Neural progenitor cell (in vitro differentiated cells): ENCODE data around the gene OR2A12. TPM values are rescaled to one million over a fixed set of nuclear protein-coding genes. Genes with fewer than 3 reads are reported as not detected.

Experiments used
- DNase-seq: peaks from one replicate; pipeline ENCODE4 v3.0.0-alpha.2; 2016; ENCODE audit warnings: low spot score
- H2AFZ ChIP-seq: fragments of 200-600 bp; sonication (generic); replicated peaks from 2 replicates; pipeline ENCODE4 v1.6.1; 2016; ENCODE audit warnings: antibody characterized with exemption
- H3F3A ChIP-seq: fragments of 200-600 bp; sonication (generic); 2 replicates; pipeline ENCODE4 v1.6.1; 2016; ENCODE audit warnings: antibody characterized with exemption, low read depth
- H3K27ac ChIP-seq: fragments of 200-600 bp; sonication (generic); 2 replicates; pipeline ENCODE4 v1.5.1; 2016; ENCODE audit warnings: mild to moderate bottlenecking
- H3K27me3 ChIP-seq: fragments of 200-600 bp; sonication (generic); 2 replicates; pipeline ENCODE4 v1.6.1; 2016; ENCODE audit warnings: mild to moderate bottlenecking, moderate library complexity
- H3K36me3 ChIP-seq: fragments of 200-600 bp; sonication (generic); 2 replicates; pipeline ENCODE4 v1.5.1; 2016
- H3K4me1 ChIP-seq: fragments of 200-600 bp; sonication (generic); 2 replicates; pipeline ENCODE4 v1.6.1; 2016; ENCODE audit warnings: mixed run types
- H3K4me2 ChIP-seq: fragments of 200-600 bp; sonication (generic); 2 replicates; pipeline ENCODE4 v1.6.1; 2016
- H3K4me3 ChIP-seq: fragments of 200-600 bp; sonication (generic); 2 replicates; pipeline ENCODE4 v1.5.1; 2016
- H3K79me2 ChIP-seq: fragments of 200-600 bp; sonication (generic); 2 replicates; pipeline ENCODE4 v1.6.1; 2016; ENCODE audit warnings: low read depth
- H3K9ac ChIP-seq: fragments of 200-600 bp; sonication (generic); 2 replicates; pipeline ENCODE4 v1.6.1; 2016
- H3K9me3 ChIP-seq: fragments of 200-600 bp; sonication (generic); 2 replicates; pipeline ENCODE4 v1.5.1; 2016; ENCODE audit warnings: low read depth
- H4K20me1 ChIP-seq: fragments of 200-600 bp; sonication (generic); 2 replicates; pipeline ENCODE4 v1.6.1; 2016; ENCODE audit warnings: low read depth
- H3K27ac Mint-ChIP-seq: 3 replicates; pipeline ENCODE4 v1.8.0; 2021; ENCODE audit warnings: mixed read lengths
- H3K27me3 Mint-ChIP-seq: 2 replicates; pipeline ENCODE4 v1.8.0; 2022; ENCODE audit warnings: low read depth, mild to moderate bottlenecking, inconsistent platforms, moderate library complexity, mixed read lengths; ENCODE audit not compliant: insufficient read depth
- H3K36me3 Mint-ChIP-seq: 3 replicates; pipeline ENCODE4 v1.8.0; 2021; ENCODE audit warnings: mixed read lengths
- H3K4me1 Mint-ChIP-seq: 3 replicates; pipeline ENCODE4 v1.8.0; 2021; ENCODE audit warnings: mixed read lengths
- H3K4me3 Mint-ChIP-seq: 3 replicates; pipeline ENCODE4 v1.8.0; 2021; ENCODE audit warnings: mild to moderate bottlenecking, moderate library complexity, mixed read lengths
- H3K9me3 Mint-ChIP-seq: 3 replicates; pipeline ENCODE4 v1.8.0; 2020; ENCODE audit warnings: mixed read lengths
- EZH2 ChIP-seq: fragments of 200-600 bp; sonication (generic); IDR thresholded peaks from 2 replicates; pipeline ENCODE4 v1.6.1; 2017; ENCODE audit warnings: antibody characterized with exemption, mild to moderate bottlenecking, moderate library complexity
- EZH2phosphoT487 ChIP-seq: fragments of 200-600 bp; sonication (generic); IDR thresholded peaks from 2 replicates; pipeline ENCODE4 v1.6.1; 2017; ENCODE audit warnings: antibody characterized with exemption
- total RNA-seq: library from RNA; depleted of rRNA; stranded (reverse); fragments of >200 nt; gene quantifications from 2 replicates; pipeline ENCODE4 v1.2.3, GENCODE V29; 2015; ENCODE audit warnings: low replicate concordance
- TF ChIP-seq, protein P1 (sequence below): fragments of 200-600 bp; sonication (generic); IDR thresholded peaks from 2 replicates; pipeline ENCODE4 v1.5.1; 2017; ENCODE audit warnings: antibody characterized with exemption, mild to moderate bottlenecking

The OR2A12 gene, protein sequence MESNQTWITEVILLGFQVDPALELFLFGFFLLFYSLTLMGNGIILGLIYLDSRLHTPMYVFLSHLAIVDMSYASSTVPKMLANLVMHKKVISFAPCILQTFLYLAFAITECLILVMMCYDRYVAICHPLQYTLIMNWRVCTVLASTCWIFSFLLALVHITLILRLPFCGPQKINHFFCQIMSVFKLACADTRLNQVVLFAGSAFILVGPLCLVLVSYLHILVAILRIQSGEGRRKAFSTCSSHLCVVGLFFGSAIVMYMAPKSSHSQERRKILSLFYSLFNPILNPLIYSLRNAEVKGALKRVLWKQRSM
- not detected in 2 replicates for total RNA-seq

DNA sequence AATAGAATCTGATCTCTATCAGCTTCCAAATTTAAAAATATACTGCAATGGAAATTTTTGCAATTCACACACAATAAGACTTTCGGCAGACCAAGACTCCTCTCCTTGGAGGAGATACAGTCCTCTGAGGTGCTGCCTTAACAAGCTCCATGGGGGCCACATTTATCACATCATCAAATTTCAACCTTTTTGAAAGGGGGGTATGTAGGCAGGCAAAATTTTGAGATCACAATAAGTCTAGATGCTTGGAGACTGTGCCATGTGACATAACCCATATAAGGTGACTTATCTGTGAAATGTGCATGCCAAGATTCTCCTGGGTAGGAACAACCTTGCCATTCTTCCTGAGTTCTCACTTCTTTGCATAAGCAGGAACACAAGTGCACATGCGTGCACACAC lies at the start of gene OR2A12:
TSS of gene OR2A12 (plus strand) at position 301 of the 400 bp plus-strand sequence. CDS start 8,830 bp downstream, outside the sequence.
- no peaks in the 10 kb centered on the region for H4K20me1 ChIP-seq
- no peaks in the 10 kb centered on the region for H3K36me3 ChIP-seq
- H3K79me2 ChIP-seq, result no peaks in the 10 kb centered on the region
- H3K4me3 ChIP-seq, result no peak within 1 kb of the TSS
- H3K9me3 ChIP-seq, result no peaks in the 10 kb centered on the region
- H3K9ac ChIP-seq, result no peak within 1 kb of the TSS
- Mint-ChIP-seq H3K27ac (no peak within 1 kb of the TSS), H3K4me1 (no peaks in the 10 kb centered on the region), H3K9me3 (no peaks in the 10 kb centered on the region), H3K36me3 (no peaks in the 10 kb centered on the region), H3K27me3 (no peaks in the 10 kb centered on the region), H3K4me3 (no peak within 1 kb of the TSS)
- no peaks in the 10 kb centered on the region for H3K4me1 ChIP-seq
- no peak for DNase-seq
- H3K27ac ChIP-seq, result no peak within 1 kb of the TSS
- no peaks in the 10 kb centered on the region for H3K27me3 ChIP-seq
- H3F3A ChIP-seq, result no peaks in the 10 kb centered on the region
- TF ChIP-seq, protein P1, sequence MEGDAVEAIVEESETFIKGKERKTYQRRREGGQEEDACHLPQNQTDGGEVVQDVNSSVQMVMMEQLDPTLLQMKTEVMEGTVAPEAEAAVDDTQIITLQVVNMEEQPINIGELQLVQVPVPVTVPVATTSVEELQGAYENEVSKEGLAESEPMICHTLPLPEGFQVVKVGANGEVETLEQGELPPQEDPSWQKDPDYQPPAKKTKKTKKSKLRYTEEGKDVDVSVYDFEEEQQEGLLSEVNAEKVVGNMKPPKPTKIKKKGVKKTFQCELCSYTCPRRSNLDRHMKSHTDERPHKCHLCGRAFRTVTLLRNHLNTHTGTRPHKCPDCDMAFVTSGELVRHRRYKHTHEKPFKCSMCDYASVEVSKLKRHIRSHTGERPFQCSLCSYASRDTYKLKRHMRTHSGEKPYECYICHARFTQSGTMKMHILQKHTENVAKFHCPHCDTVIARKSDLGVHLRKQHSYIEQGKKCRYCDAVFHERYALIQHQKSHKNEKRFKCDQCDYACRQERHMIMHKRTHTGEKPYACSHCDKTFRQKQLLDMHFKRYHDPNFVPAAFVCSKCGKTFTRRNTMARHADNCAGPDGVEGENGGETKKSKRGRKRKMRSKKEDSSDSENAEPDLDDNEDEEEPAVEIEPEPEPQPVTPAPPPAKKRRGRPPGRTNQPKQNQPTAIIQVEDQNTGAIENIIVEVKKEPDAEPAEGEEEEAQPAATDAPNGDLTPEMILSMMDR, result no peak
- no peak for TF ChIP-seq EZH2phosphoT487
- no peak within 1 kb of the TSS for H2AFZ ChIP-seq
- H3K4me2 ChIP-seq, result no peak within 1 kb of the TSS

DNA sequence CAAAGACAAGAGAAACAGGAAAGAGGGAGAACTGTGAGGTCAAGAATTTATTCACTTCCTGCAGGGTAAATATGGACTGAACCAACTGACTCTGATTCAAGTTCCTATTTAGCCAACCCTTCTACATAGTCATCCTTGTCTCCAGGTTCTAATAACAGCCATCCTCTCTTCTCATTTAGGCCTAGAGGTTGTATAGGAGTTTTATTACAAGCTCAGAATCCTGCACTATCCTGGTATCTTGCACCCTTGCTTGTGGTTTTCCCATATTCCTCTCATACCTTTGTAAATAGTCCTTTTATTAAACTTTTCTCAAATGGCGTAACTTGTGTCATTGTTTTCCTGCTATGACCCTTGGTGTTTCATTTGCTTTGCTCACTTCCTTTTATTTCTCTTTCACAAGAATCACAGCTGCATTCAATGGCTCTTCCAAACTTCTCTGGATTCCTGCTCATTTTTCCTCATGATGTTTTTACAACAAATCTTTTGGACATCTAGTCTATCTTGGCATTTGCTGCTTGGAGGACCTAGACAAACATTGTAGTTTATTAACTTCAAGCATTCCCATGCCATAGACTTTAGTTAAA lies 49.7 kb upstream of the OR2A12 start:
- Mint-ChIP-seq H3K27ac (no peak overlapping the region), H3K36me3 (no peaks in the 10 kb centered on the region), H3K4me3 (no peak overlapping the region), H3K9me3 (no peaks in the 10 kb centered on the region), H3K4me1 (peaks cover 7% of the 10 kb centered on the region), H3K27me3 (peaks cover 4% of the 10 kb centered on the region)
- no peaks in the 10 kb centered on the region for H3K79me2 ChIP-seq
- no peaks in the 10 kb centered on the region for H3K9me3 ChIP-seq
- no peaks in the 10 kb centered on the region for H3K36me3 ChIP-seq
- DNase-seq, result no peak
- no peak overlapping the region for H3K4me3 ChIP-seq
- no peak overlapping the region for H3K9ac ChIP-seq
- no peak overlapping the region for H3K4me2 ChIP-seq
- H3K27ac ChIP-seq, result no peak overlapping the region
- H3K27me3 ChIP-seq, result no peaks in the 10 kb centered on the region
- no peaks in the 10 kb centered on the region for H3F3A ChIP-seq
- H4K20me1 ChIP-seq, result no peaks in the 10 kb centered on the region
- TF ChIP-seq EZH2 (no peak), EZH2phosphoT487 (no peak)
- TF ChIP-seq, protein P1, result no peak
- no peak overlapping the region for H2AFZ ChIP-seq
- no peaks in the 10 kb centered on the region for H3K4me1 ChIP-seq

DNA sequence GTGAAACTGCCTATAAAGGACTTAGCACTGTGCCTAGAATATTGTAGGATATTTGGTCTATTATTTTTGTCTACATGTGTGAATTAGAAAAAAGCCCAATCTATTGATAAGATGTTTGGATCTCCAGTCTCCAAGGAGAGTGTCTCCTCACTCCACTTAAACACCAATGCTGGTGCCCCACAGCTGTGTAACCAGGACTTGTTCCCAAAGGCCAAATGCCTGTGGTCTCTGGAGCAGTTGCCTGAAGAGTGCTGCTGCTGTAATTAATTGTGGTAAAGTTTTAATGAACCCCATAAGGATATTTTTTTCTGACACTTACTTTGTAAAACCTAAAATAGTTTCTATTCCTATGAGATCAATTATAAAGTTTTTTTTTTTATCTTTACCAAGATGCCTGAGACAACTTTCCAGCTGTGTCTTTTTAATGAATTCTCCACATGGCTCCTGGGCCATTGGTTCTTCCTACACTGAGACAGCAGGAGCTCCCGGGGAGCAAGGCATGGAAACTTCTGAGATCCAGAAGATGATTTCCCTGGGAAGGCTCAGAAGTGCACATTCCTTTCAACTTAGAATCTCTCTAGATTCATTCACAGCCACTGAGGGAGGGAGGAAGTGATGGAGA lies 48.6 kb upstream of the OR2A12 start:
- Mint-ChIP-seq H3K4me3 (no peak overlapping the region), H3K9me3 (no peaks in the 10 kb centered on the region), H3K4me1 (peaks cover 7% of the 10 kb centered on the region), H3K36me3 (no peaks in the 10 kb centered on the region), H3K27ac (no peak overlapping the region), H3K27me3 (peaks cover 4% of the 10 kb centered on the region)
- Histone ChIP-seq H3K36me3 (no peaks in the 10 kb centered on the region), H3K4me3 (no peak overlapping the region), H2AFZ (no peak overlapping the region), H3K4me1 (no peaks in the 10 kb centered on the region), H4K20me1 (no peaks in the 10 kb centered on the region), H3F3A (no peaks in the 10 kb centered on the region), H3K4me2 (no peak overlapping the region), H3K27ac (no peak overlapping the region), H3K79me2 (no peaks in the 10 kb centered on the region), H3K9ac (no peak overlapping the region), H3K27me3 (no peaks in the 10 kb centered on the region), H3K9me3 (no peaks in the 10 kb centered on the region)
- TF ChIP-seq, protein P1, result no peak
- DNase-seq, result no peak
